Liver (tissue), 9 donors: Measurements from ENCODE around the gene ORAI2. TPM values are rescaled to one million over a fixed set of nuclear protein-coding genes. Genes with fewer than 3 reads are reported as not detected.
"Not testable (repeated sequence)": the region's sequence is repeated elsewhere in the genome, so short reads cannot be mapped to it uniquely, and the experiment has no call there.

Source experiments
- DNase-seq: peaks from one replicate; pipeline ENCODE4 v3.0.0-alpha.2; 2017; ENCODE audit warnings: low spot score
- H3K27ac ChIP-seq, 2 donors: one replicate each; pipeline ENCODE4 v1.7.0; 2013; ENCODE audit warnings: inconsistent platforms in 2 of 2, low read length in 2 of 2, control low read depth in 1 of 2, low read depth in 1 of 2, mild to moderate bottlenecking in 1 of 2
- H3K27me3 ChIP-seq, 4 donors: one replicate each; pipeline versions ENCODE4 v1.6.1 to v1.7.0; 2013; ENCODE audit warnings: low read length in 3 of 4, inconsistent platforms in 1 of 4, mild to moderate bottlenecking in 1 of 4, moderate library complexity in 1 of 4; ENCODE audit not compliant: control insufficient read depth in 4 of 4, insufficient read depth in 4 of 4
- H3K36me3 ChIP-seq, 4 donors: one replicate each; pipeline versions ENCODE4 v1.6.1 to v1.7.0; 2013; ENCODE audit warnings: low read length in 3 of 4, mild to moderate bottlenecking in 3 of 4, low read depth in 1 of 4, moderate library complexity in 1 of 4; ENCODE audit not compliant: control insufficient read depth in 4 of 4, insufficient read depth in 3 of 4
- H3K4me1 ChIP-seq, 4 donors: one replicate each; pipeline versions ENCODE4 v1.6.1 to v1.7.0; 2013; ENCODE audit warnings: low read length in 3 of 4, mild to moderate bottlenecking in 3 of 4, moderate library complexity in 1 of 4; ENCODE audit not compliant: control insufficient read depth in 4 of 4, insufficient read depth in 4 of 4
- H3K4me3 ChIP-seq, 3 donors: one replicate each; pipeline versions ENCODE4 v1.6.1 to v1.7.0; 2013; ENCODE audit warnings: low read length in 3 of 3, control low read depth in 1 of 3, low read depth in 1 of 3, mild to moderate bottlenecking in 1 of 3
- H3K9ac ChIP-seq, 2 donors: one replicate each; pipeline ENCODE4 v1.7.0; 2013; ENCODE audit warnings: low read length in 2 of 2, mild to moderate bottlenecking in 2 of 2, moderate library complexity in 2 of 2, control low read depth in 1 of 2, low read depth in 1 of 2
- H3K9me3 ChIP-seq, 4 donors: one replicate each; pipeline versions ENCODE4 v1.6.1 to v1.7.0; 2013; ENCODE audit warnings: low read length in 3 of 4; ENCODE audit not compliant: control insufficient read depth in 4 of 4
- EGR1 ChIP-seq, 2 donors: IDR thresholded peaks; 2 replicates each; pipeline ENCODE4 v1.6.1; 2016 to 2018; ENCODE audit warnings: antibody characterized with exemption in 2 of 2, low read depth in 2 of 2
- FOXA2 ChIP-seq: IDR thresholded peaks from 2 replicates; pipeline ENCODE4 v1.6.1; 2016; ENCODE audit warnings: antibody characterized with exemption
- GABPA ChIP-seq, 2 donors: IDR thresholded peaks in 1 of 2; conservative IDR thresholded peaks in 1 of 2; 2 replicates each; pipeline ENCODE4 v1.6.1; 2016; ENCODE audit warnings: antibody characterized with exemption in 2 of 2, mild to moderate bottlenecking in 1 of 2, moderate library complexity in 1 of 2
- JUND ChIP-seq, 2 donors: IDR thresholded peaks; 2 replicates each; pipeline ENCODE4 v1.6.1; 2016; ENCODE audit warnings: antibody characterized with exemption in 2 of 2
- NR2F2 ChIP-seq: IDR thresholded peaks from 2 replicates; pipeline ENCODE4 v1.6.1; 2016; ENCODE audit warnings: antibody characterized with exemption
- RAD21 ChIP-seq, 2 donors: IDR thresholded peaks; 2 replicates each; pipeline ENCODE4 v1.6.1; 2016; ENCODE audit warnings: antibody characterized with exemption in 2 of 2, mild to moderate bottlenecking in 2 of 2
- RXRA ChIP-seq, 2 donors: IDR thresholded peaks; 2 replicates each; pipeline ENCODE4 v1.6.1; 2017 to 2018; ENCODE audit warnings: antibody characterized with exemption in 2 of 2, mild to moderate bottlenecking in 1 of 2
- SP1 ChIP-seq: IDR thresholded peaks from 2 replicates; pipeline ENCODE4 v1.6.1; 2018; ENCODE audit warnings: antibody characterized with exemption, mild to moderate bottlenecking
- WGBS: extraction: QIAGEN DNeasy Blood & Tissue Kit; methylation state at CpG from one replicate; pipeline ENCODE4 v1.1.7; 2013; 5-methylcytosine and 5-hydroxymethylcytosine counted together
- polyA plus RNA-seq, 2 donors: library from polyadenylated mRNA; stranded (reverse) in 1 of 2; unstranded in 1 of 2; fragments of 200-250 nt in 1 of 2; fragments of >200 nt in 1 of 2; fragmentation: Nextera tagmentation in 1 of 2; extraction: Ambion mirVana in 1 of 2; gene quantifications; one replicate each; pipeline versions ENCODE4 v1.2.1 to v1.2.3, GENCODE V29; 2013 to 2015
- total RNA-seq, 2 donors: library from RNA; depleted of rRNA; stranded (reverse); fragments of >200 nt; gene quantifications; one replicate each; pipeline ENCODE4 v1.2.3, GENCODE V29; 2014
- TF ChIP-seq, protein P1 (sequence below): IDR thresholded peaks from 2 replicates; pipeline ENCODE4 v1.6.1; 2016; ENCODE audit warnings: antibody characterized with exemption, mild to moderate bottlenecking
- TF ChIP-seq, protein P2 (sequence below): IDR thresholded peaks from 2 replicates; pipeline ENCODE4 v1.6.1; 2016; ENCODE audit warnings: antibody characterized with exemption
- TF ChIP-seq, protein P3 (sequence below): IDR thresholded peaks from 2 replicates; pipeline ENCODE4 v1.6.1; 2016; ENCODE audit warnings: antibody characterized with exemption
- TF ChIP-seq, protein P4 (sequence below): IDR thresholded peaks from 2 replicates; pipeline ENCODE4 v1.6.1; 2016; ENCODE audit warnings: antibody characterized with exemption
- TF ChIP-seq, protein P5 (sequence below): fragments of 150-350 bp; IDR thresholded peaks from 2 replicates; pipeline ENCODE4 v1.5.1; 2017; ENCODE audit warnings: improper control_type of control experiment, low read depth, low read length; ENCODE audit not compliant: missing input control
- donor health status: healthy.
- donor health status: healthy.
- donor health status: healthy.
- donor health status: healthy.
- donor health status: healthy.

ORAI2 gene
- total and polyA plus RNA-seq, 4 donors = 1.3 to 10.3 (median 4.8) TPM

DNA sequence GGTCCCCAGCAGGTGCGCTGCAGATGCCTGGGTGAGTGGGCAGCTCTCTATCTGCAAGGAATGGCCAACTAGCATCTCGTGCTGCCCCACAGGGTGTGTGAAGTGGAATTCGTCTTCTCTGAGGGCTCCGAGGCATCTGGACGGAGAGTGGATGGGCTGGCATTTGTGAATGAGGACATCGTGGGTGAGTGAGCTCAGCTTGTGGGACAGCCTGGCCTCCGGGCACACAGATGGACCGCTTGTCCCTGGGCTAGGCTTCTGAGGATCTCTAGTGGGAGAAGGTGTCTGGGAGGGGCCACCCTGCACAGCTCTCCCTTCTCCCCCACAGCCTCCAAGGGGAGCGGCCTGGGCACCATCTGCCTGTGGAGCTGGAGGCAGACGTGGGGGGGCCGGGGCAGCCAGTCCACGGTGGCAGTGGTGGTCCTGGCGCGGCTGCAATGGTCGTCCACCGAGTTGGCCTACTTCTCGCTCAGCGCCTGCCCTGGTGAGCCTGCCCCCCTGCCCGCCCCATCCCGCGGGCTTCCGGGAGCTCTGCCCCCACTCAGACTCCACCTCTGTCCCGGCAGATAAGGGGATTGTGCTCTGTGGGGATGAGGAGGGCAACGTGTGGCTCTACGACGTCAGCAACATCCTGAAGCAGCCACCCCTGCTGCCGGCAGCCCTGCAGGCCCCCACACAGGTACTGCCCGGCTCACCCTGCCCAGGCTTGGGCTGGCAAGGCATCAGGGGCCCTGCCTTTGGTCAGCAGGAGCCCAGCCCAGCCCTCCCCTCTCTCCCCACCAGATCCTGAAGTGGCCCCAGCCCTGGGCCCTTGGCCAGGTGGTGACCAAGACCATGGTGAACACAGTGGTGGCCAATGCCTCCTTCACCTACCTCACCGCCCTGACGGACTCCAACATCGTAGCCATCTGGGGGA is 39.0 kb downstream of the ORAI2 start (continued):
- TF ChIP-seq, protein P1, sequence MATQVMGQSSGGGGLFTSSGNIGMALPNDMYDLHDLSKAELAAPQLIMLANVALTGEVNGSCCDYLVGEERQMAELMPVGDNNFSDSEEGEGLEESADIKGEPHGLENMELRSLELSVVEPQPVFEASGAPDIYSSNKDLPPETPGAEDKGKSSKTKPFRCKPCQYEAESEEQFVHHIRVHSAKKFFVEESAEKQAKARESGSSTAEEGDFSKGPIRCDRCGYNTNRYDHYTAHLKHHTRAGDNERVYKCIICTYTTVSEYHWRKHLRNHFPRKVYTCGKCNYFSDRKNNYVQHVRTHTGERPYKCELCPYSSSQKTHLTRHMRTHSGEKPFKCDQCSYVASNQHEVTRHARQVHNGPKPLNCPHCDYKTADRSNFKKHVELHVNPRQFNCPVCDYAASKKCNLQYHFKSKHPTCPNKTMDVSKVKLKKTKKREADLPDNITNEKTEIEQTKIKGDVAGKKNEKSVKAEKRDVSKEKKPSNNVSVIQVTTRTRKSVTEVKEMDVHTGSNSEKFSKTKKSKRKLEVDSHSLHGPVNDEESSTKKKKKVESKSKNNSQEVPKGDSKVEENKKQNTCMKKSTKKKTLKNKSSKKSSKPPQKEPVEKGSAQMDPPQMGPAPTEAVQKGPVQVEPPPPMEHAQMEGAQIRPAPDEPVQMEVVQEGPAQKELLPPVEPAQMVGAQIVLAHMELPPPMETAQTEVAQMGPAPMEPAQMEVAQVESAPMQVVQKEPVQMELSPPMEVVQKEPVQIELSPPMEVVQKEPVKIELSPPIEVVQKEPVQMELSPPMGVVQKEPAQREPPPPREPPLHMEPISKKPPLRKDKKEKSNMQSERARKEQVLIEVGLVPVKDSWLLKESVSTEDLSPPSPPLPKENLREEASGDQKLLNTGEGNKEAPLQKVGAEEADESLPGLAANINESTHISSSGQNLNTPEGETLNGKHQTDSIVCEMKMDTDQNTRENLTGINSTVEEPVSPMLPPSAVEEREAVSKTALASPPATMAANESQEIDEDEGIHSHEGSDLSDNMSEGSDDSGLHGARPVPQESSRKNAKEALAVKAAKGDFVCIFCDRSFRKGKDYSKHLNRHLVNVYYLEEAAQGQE = no peak
- TF ChIP-seq GABPA (IDR thresholded peaks at IDR 0.05 in 1 of 2, conservative IDR thresholded peaks at IDR 0.05 in 1 of 2) = no peak

DNA sequence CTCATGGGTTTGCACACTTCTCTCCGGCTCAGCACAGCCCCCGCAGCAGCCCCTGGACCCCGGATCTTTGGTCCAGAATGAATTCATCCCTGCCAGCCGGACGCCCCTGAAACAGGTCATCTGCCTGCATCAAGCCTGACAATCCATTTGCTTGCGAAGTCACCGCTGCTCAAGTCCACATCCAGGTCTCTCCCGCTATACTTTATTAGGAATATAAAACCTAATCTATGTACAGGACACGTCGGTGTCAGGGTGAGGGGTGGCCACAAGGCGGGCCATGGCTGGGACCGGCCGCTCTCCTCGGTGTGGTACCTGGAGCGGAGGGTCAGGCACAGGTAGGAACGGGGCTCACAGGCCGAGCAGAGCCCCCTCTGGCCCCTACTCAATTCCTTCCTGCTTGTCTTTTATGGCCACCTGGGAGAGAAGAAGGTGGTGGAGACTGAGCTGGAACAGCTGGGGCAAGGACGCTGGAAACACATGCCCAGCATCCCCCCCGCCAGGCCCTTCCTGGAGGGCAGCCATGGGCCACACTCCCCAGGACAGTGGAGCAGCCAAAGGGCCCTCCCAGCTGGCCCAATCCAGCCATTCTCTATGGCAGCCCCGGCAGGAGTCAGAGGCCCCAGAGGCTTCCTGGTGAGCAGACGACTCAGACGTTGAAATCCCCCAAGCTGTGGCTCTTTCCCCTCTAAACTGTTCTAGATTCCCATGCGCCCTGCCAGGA is 40.1 kb downstream of the ORAI2 start:
- DNase-seq = no peak
- Histone ChIP-seq H3K27me3 (no peaks in the 10 kb centered on the region), H3K36me3 (peaks cover 2 to 16% (median 11%) of the 10 kb centered on the region in 4 donors), H3K27ac (no peak overlapping the region), H3K4me1 (peaks cover 8 to 34% (median 28%) of the 10 kb centered on the region in 4 donors), H3K4me3 (no peak overlapping the region), H3K9ac (no peak overlapping the region), H3K9me3 (no peaks in the 10 kb centered on the region)
- TF ChIP-seq RAD21 (IDR thresholded peaks at IDR 0.05) = no peak
- no peak for TF ChIP-seq NR2F2
- TF ChIP-seq, protein P2, sequence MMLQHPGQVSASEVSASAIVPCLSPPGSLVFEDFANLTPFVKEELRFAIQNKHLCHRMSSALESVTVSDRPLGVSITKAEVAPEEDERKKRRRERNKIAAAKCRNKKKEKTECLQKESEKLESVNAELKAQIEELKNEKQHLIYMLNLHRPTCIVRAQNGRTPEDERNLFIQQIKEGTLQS = no peak
- TF ChIP-seq, protein P3, sequence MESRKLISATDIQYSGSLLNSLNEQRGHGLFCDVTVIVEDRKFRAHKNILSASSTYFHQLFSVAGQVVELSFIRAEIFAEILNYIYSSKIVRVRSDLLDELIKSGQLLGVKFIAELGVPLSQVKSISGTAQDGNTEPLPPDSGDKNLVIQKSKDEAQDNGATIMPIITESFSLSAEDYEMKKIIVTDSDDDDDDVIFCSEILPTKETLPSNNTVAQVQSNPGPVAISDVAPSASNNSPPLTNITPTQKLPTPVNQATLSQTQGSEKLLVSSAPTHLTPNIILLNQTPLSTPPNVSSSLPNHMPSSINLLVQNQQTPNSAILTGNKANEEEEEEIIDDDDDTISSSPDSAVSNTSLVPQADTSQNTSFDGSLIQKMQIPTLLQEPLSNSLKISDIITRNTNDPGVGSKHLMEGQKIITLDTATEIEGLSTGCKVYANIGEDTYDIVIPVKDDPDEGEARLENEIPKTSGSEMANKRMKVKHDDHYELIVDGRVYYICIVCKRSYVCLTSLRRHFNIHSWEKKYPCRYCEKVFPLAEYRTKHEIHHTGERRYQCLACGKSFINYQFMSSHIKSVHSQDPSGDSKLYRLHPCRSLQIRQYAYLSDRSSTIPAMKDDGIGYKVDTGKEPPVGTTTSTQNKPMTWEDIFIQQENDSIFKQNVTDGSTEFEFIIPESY = no peak
- no peak for TF ChIP-seq SP1
- no peak for TF ChIP-seq GABPA (IDR thresholded peaks at IDR 0.05 in 1 of 2, conservative IDR thresholded peaks at IDR 0.05 in 1 of 2)
- TF ChIP-seq, protein P4, sequence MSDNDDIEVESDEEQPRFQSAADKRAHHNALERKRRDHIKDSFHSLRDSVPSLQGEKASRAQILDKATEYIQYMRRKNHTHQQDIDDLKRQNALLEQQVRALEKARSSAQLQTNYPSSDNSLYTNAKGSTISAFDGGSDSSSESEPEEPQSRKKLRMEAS = no peak
- TF ChIP-seq FOXA2 = no peak
- no peak for TF ChIP-seq EGR1 (IDR thresholded peaks at IDR 0.05; ENCODE audit: low read depth in 2 of 2)
- TF ChIP-seq RXRA (IDR thresholded peaks at IDR 0.05) = no peak
- TF ChIP-seq, protein P5, sequence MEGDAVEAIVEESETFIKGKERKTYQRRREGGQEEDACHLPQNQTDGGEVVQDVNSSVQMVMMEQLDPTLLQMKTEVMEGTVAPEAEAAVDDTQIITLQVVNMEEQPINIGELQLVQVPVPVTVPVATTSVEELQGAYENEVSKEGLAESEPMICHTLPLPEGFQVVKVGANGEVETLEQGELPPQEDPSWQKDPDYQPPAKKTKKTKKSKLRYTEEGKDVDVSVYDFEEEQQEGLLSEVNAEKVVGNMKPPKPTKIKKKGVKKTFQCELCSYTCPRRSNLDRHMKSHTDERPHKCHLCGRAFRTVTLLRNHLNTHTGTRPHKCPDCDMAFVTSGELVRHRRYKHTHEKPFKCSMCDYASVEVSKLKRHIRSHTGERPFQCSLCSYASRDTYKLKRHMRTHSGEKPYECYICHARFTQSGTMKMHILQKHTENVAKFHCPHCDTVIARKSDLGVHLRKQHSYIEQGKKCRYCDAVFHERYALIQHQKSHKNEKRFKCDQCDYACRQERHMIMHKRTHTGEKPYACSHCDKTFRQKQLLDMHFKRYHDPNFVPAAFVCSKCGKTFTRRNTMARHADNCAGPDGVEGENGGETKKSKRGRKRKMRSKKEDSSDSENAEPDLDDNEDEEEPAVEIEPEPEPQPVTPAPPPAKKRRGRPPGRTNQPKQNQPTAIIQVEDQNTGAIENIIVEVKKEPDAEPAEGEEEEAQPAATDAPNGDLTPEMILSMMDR = no peak
- TF ChIP-seq JUND (IDR thresholded peaks at IDR 0.05) = no peak
- WGBS = 90% methylated on average over 23 of the region's 23 CpGs

DNA sequence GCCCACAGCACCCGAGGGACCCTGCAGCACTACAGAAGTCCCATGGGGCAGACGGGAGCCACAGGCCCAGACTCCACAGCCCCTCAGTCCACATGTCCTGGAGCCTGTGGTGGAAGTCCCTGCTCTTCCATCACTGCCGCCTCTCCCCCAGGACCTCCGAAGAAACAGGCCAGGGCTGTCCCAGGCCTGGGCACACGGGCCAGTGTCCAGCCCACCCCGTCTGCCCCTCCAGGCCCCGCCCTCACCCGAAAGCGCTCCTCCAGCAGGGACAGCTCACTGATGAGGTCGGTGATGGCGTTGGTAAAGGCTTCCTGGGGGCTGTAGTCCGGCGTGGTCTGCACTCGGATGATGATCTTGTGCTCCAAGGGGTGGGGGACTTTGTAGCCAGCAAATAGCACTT is 40.7 kb downstream of the ORAI2 start:
- peaks cover 5 to 27% (median 22%) of the 10 kb centered on the region in 4 donors for H3K4me1 ChIP-seq
- not testable (repeated sequence) for H3K27ac ChIP-seq, H3K27me3 ChIP-seq, DNase-seq, H3K9me3 ChIP-seq, H3K9ac ChIP-seq, H3K4me3 ChIP-seq
- 89% methylated on average over 14 of the region's 14 CpGs for WGBS
- H3K36me3 ChIP-seq = peaks cover 2 to 16% (median 11%) of the 10 kb centered on the region in 4 donors
